ENCODE results near the gene LRRD1.

DNA sequence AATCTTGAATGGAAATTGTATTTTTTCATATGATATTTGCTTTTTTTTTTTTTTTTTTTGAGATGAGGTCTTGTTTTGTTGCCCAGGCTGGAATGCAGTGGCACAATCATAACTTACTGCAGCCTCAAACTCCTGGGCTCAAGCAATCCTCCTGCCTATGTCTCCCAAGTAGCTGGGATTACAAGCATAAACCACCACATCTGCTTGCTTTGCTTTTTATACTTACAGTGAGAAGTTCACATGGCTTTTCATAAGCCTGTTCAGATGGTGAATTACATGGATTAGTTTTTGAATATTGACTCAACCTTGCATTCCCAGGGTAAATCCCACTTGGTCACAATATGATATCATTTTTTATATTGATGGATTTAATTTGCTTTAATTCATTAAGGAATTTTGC, 22.0 kb downstream of the LRRD1 start:
- TF ChIP-seq, protein P1, sequence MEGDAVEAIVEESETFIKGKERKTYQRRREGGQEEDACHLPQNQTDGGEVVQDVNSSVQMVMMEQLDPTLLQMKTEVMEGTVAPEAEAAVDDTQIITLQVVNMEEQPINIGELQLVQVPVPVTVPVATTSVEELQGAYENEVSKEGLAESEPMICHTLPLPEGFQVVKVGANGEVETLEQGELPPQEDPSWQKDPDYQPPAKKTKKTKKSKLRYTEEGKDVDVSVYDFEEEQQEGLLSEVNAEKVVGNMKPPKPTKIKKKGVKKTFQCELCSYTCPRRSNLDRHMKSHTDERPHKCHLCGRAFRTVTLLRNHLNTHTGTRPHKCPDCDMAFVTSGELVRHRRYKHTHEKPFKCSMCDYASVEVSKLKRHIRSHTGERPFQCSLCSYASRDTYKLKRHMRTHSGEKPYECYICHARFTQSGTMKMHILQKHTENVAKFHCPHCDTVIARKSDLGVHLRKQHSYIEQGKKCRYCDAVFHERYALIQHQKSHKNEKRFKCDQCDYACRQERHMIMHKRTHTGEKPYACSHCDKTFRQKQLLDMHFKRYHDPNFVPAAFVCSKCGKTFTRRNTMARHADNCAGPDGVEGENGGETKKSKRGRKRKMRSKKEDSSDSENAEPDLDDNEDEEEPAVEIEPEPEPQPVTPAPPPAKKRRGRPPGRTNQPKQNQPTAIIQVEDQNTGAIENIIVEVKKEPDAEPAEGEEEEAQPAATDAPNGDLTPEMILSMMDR (IDR thresholded peaks at IDR 0.05) = no peak
- TF ChIP-seq POLR2A (IDR thresholded peaks at IDR 0.05) = no peak
